ENCODE measurements around the gene FNBP1L. TPM values are rescaled to one million over a fixed set of nuclear protein-coding genes. Genes with fewer than 3 reads are reported as not detected.

The FNBP1L gene
- total and polyA plus RNA-seq, 2 donors (not counting 1 experiment from before 2014, with no cell fraction given), result 0.86 to 5.4 TPM

DNA sequence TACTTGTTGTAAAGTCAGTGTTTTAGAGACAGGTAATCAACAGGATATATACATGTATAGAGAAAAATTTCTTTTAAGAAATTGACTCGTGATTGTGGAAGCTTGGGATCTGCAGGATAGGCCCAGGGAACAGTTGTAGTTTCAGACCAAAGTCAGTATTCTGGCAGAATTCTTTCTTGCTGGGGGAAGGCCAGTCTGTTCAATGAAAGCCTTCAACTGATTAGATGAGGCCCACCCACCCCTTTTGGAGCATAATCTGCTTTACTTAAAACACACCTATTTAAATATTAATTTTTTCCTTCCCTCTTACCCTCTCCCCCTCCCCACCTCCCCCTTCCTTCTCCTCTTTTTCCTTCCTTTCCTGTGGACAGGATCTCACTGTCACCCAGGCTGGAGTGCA, 48.0 kb downstream of the FNBP1L start:
- POLR2A ChIA-PET, result no interaction called here

GRCh38 chr1:93496520-93496919, 48.6 kb downstream of the FNBP1L start:
- Histone ChIP-seq H3K79me2 (ENCODE audit: control insufficient read depth, insufficient read depth, low read length) (peaks cover 8% of the 10 kb centered on the region), H3K4me2 (replicated peaks; ENCODE audit: low read depth, low read length, poor library complexity, severe bottlenecking) (no peak overlapping the region), H3K36me3 (replicated peaks in 1 of 2; ENCODE audit: control extremely low read depth in 1 of 2, control insufficient read depth in 1 of 2, extremely low read depth in 1 of 2, insufficient read depth in 2 of 2, low read length in 1 of 2) (no peaks in the 10 kb centered on the region), H3K27ac (ENCODE audit: low read length in 2 of 2) (no peak overlapping the region), H3K9me3 (ENCODE audit: control extremely low read depth in 1 of 3, control insufficient read depth in 2 of 3, insufficient read depth in 1 of 3, low read length in 2 of 3) (no peaks in the 10 kb centered on the region), H4K20me1 (ENCODE audit: control insufficient read depth, insufficient read depth, low read length, poor library complexity, severe bottlenecking) (no peaks in the 10 kb centered on the region), H3K27me3 (replicated peaks in 1 of 4; ENCODE audit: control extremely low read depth in 1 of 4, control insufficient read depth in 3 of 4, insufficient read depth in 4 of 4, low read length in 3 of 4) (no peaks in the 10 kb centered on the region), H2AFZ (ENCODE audit: insufficient read depth, low read depth, low read length, poor library complexity, severe bottlenecking) (no peak overlapping the region), H3K4me3 (ENCODE audit: control extremely low read depth in 1 of 5, extremely low read depth in 1 of 5, insufficient read depth in 1 of 5, low read depth in 2 of 5, low read length in 4 of 5) (no peak overlapping the region), H3K9ac (ENCODE audit: low read length) (no peak overlapping the region), H3K4me1 (ENCODE audit: control insufficient read depth in 2 of 2, insufficient read depth in 2 of 2, low read length in 2 of 2) (no peaks in the 10 kb centered on the region)
- POLR2A ChIA-PET, result no interaction called here
- ATAC-seq (ENCODE audit: low read depth), result no peak
- Mint-ChIP-seq H3K4me3 (no peak overlapping the region), H3K4me1 (no peaks in the 10 kb centered on the region), H3K27ac (no peak overlapping the region), H3K27me3 (no peaks in the 10 kb centered on the region), H3K9me3 (ENCODE audit: insufficient read depth) (peaks cover 4% of the 10 kb centered on the region)
- intact Hi-C loops (cut with micrococcal nuclease), result no loop called here
- no peak for TF ChIP-seq EZH2 (IDR thresholded peaks at IDR 0.05; ENCODE audit: borderline replicate concordance, insufficient read depth, low read depth, low read length, poor library complexity, severe bottlenecking)
- no peak for TF ChIP-seq CTCF (IDR thresholded peaks at IDR 0.05)
- CTCF ChIA-PET, result no interaction called here
- DNase-seq, result no peak
- WGBS (ENCODE audit: insufficient coverage), result 89% methylated on average over 3 of the region's 4 CpGs

More for the DNA sequence above, 48.0 kb downstream of the FNBP1L start:
- Mint-ChIP-seq H3K9me3 (ENCODE audit: insufficient read depth) (peaks cover 4% of the 10 kb centered on the region), H3K4me1 (no peaks in the 10 kb centered on the region), H3K27ac (no peak overlapping the region), H3K4me3 (no peak overlapping the region), H3K27me3 (no peaks in the 10 kb centered on the region)
- ATAC-seq (ENCODE audit: low read depth), result no peak
- H4K20me1 ChIP-seq (ENCODE audit: control insufficient read depth, insufficient read depth, low read length, poor library complexity, severe bottlenecking), result no peaks in the 10 kb centered on the region
- no peak overlapping the region for H3K4me3 ChIP-seq (ENCODE audit: control extremely low read depth in 1 of 5, extremely low read depth in 1 of 5, insufficient read depth in 1 of 5, low read depth in 2 of 5, low read length in 4 of 5)
- CTCF ChIA-PET, result no interaction called here
- H3K9ac ChIP-seq (ENCODE audit: low read length), result no peak overlapping the region
- DNase-seq, result no peak
- no CpG with 5 or more reads among the region's 1 CpG for WGBS (ENCODE audit: insufficient coverage)
- intact Hi-C loops (cut with micrococcal nuclease), result no loop called here
- no peaks in the 10 kb centered on the region for H3K4me1 ChIP-seq (ENCODE audit: control insufficient read depth in 2 of 2, insufficient read depth in 2 of 2, low read length in 2 of 2)
- no peak overlapping the region for H2AFZ ChIP-seq (ENCODE audit: insufficient read depth, low read depth, low read length, poor library complexity, severe bottlenecking)
- no peaks in the 10 kb centered on the region for H3K36me3 ChIP-seq (replicated peaks in 1 of 2; ENCODE audit: control extremely low read depth in 1 of 2, control insufficient read depth in 1 of 2, extremely low read depth in 1 of 2, insufficient read depth in 2 of 2, low read length in 1 of 2)
- H3K4me2 ChIP-seq (replicated peaks; ENCODE audit: low read depth, low read length, poor library complexity, severe bottlenecking), result no peak overlapping the region
- no peak overlapping the region for H3K27ac ChIP-seq (ENCODE audit: low read length in 2 of 2)
- no peaks in the 10 kb centered on the region for H3K27me3 ChIP-seq (replicated peaks in 1 of 4; ENCODE audit: control extremely low read depth in 1 of 4, control insufficient read depth in 3 of 4, insufficient read depth in 4 of 4, low read length in 3 of 4)
- peaks cover 8% of the 10 kb centered on the region for H3K79me2 ChIP-seq (ENCODE audit: control insufficient read depth, insufficient read depth, low read length)
- H3K9me3 ChIP-seq (ENCODE audit: control extremely low read depth in 1 of 3, control insufficient read depth in 2 of 3, insufficient read depth in 1 of 3, low read length in 2 of 3), result no peaks in the 10 kb centered on the region
- TF ChIP-seq EZH2 (IDR thresholded peaks at IDR 0.05; ENCODE audit: borderline replicate concordance, insufficient read depth, low read depth, low read length, poor library complexity, severe bottlenecking) (no peak), CTCF (IDR thresholded peaks at IDR 0.05) (no peak)
